Vagina (tissue), 2 donors: ENCODE measurements around the gene PTPRN2. TPM values are rescaled to one million over a fixed set of nuclear protein-coding genes. Genes with fewer than 3 reads are reported as not detected.

ENCODE experiments used
- DNase-seq, 2 donors: peaks; one replicate each; pipeline ENCODE4 v3.0.0-alpha.2; 2017; ENCODE audit errors: extremely low spot score in 2 of 2
- H3K27ac ChIP-seq: fragments of 200-600 bp; sonication (generic); one replicate; pipeline ENCODE4 v1.5.1; 2019
- H3K27me3 ChIP-seq: fragments of 200-600 bp; sonication (generic); one replicate; pipeline ENCODE4 v1.5.1; 2019
- H3K36me3 ChIP-seq, 2 donors: fragments of 200-600 bp; sonication (generic); one replicate each; pipeline ENCODE4 v1.5.1; 2017 to 2019
- H3K4me1 ChIP-seq: fragments of 200-600 bp; sonication (generic); one replicate; pipeline ENCODE4 v1.5.1; 2019
- H3K4me3 ChIP-seq, 2 donors: fragments of 200-600 bp; sonication (generic); 1 replicate in 1 of 2; 2 replicates in 1 of 2; pipeline ENCODE4 v1.5.1; 2016 to 2019
- H3K9me3 ChIP-seq: fragments of 200-600 bp; sonication (generic); one replicate; pipeline ENCODE4 v1.5.1; 2019
- POLR2A ChIP-seq, 2 donors: fragments of 450-650 bp; IDR thresholded peaks; one replicate each; pipeline ENCODE4 v1.6.1; 2017; ENCODE audit warnings: antibody characterized with exemption in 2 of 2, mild to moderate bottlenecking in 2 of 2, moderate library complexity in 2 of 2
- POLR2AphosphoS5 ChIP-seq, 2 donors: sonication (generic); formaldehyde crosslinking; IDR thresholded peaks; one replicate each; pipeline ENCODE4 v1.9.0; 2017; ENCODE audit warnings: antibody characterized with exemption in 2 of 2, mild to moderate bottlenecking in 2 of 2, low read depth in 1 of 2; ENCODE audit not compliant: insufficient read depth in 1 of 2
- intact Hi-C: fragments of 100-400 bp; cut with DNase I; formaldehyde crosslinking; loops from one replicate; pipeline ENCODE4 v1.15.1; 2023
- total RNA-seq: library from RNA; depleted of rRNA; stranded (reverse); fragments of >200 nt; gene quantifications from one replicate; pipeline ENCODE4 v1.2.3, GENCODE V29; 2016
- TF ChIP-seq, protein P1 (sequence below), 3 experiments: fragments of 450-650 bp in 2 of 3; fragments of 200-600 bp in 1 of 3; sonication (generic) in 1 of 3; IDR thresholded peaks; one replicate each; pipeline ENCODE4 v1.5.1; 2017 to 2019; ENCODE audit warnings: antibody characterized with exemption in 3 of 3, mild to moderate bottlenecking in 2 of 3, moderate library complexity in 2 of 3

The PTPRN2 gene
- total RNA-seq, 1 donor from 2014 or later: 7.4 TPM

DNA sequence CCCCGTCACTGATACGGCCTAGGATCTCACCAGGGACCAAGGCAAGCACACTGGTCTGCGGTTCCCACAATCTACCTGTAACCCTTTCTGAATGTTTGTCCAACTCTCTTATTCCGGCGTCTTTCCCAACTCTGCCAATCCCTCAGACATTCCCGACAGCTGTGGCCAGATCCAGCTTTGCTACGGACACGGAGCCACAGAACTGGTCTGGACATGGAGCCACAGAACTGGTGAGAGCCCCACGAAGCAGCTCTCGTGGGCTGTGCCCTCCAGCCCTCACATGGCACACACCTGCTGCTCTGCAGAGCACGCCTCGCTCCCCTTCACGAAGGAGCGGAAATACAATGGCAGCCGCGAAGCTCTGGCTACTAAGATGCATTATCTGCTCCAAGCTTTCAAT is 874.0 kb downstream of the PTPRN2 start:
- no peak overlapping the region for H3K4me3 ChIP-seq
- no peak overlapping the region for H3K27ac ChIP-seq
- H3K36me3 ChIP-seq: no peaks in the 10 kb centered on the region
- DNase-seq: no peak
- H3K9me3 ChIP-seq: no peaks in the 10 kb centered on the region
- no peaks in the 10 kb centered on the region for H3K4me1 ChIP-seq
- intact Hi-C loops: no loop called here
- no peaks in the 10 kb centered on the region for H3K27me3 ChIP-seq
- TF ChIP-seq, protein P1, sequence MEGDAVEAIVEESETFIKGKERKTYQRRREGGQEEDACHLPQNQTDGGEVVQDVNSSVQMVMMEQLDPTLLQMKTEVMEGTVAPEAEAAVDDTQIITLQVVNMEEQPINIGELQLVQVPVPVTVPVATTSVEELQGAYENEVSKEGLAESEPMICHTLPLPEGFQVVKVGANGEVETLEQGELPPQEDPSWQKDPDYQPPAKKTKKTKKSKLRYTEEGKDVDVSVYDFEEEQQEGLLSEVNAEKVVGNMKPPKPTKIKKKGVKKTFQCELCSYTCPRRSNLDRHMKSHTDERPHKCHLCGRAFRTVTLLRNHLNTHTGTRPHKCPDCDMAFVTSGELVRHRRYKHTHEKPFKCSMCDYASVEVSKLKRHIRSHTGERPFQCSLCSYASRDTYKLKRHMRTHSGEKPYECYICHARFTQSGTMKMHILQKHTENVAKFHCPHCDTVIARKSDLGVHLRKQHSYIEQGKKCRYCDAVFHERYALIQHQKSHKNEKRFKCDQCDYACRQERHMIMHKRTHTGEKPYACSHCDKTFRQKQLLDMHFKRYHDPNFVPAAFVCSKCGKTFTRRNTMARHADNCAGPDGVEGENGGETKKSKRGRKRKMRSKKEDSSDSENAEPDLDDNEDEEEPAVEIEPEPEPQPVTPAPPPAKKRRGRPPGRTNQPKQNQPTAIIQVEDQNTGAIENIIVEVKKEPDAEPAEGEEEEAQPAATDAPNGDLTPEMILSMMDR (IDR thresholded peaks at IDR 0.05): no peak
- TF ChIP-seq POLR2A (IDR thresholded peaks at IDR 0.05) (no peak), POLR2AphosphoS5 (IDR thresholded peaks at IDR 0.05; ENCODE audit: insufficient read depth in 1 of 2, low read depth in 1 of 2) (no peak)

DNA sequence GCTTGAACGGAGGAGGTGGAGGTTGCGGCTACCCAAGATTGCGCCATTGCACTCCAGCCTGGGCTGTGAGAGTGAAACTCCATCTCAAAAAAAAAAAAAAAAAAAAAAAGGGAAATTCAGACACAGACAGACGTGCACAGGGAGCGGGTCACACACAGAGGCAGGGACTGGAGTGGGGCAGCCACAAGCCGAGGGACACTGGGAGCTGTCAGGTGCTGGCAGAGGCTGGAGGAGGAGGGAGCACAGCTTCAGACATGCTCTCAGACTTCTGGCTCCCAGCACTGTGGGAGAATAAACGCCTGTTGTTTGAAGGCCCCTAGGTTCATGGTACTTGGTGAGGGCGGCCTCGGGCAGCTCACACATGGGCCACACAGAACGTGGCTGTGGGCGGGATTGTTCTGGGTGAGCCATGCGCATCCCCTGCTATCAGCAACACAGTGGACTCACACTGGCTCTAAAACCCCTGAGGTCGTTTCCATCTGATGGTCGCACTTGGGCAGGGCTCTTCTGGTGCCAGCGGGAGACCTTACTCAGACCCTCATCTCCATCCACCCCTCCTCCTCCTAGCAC is 874.9 kb downstream of the PTPRN2 start:
- H3K4me3 ChIP-seq: no peak overlapping the region
- H3K9me3 ChIP-seq: no peaks in the 10 kb centered on the region
- intact Hi-C loops: no loop called here
- no peaks in the 10 kb centered on the region for H3K4me1 ChIP-seq
- no peak overlapping the region for H3K27ac ChIP-seq
- H3K36me3 ChIP-seq: no peaks in the 10 kb centered on the region
- no peak for DNase-seq
- TF ChIP-seq POLR2AphosphoS5 (IDR thresholded peaks at IDR 0.05; ENCODE audit: insufficient read depth in 1 of 2, low read depth in 1 of 2) (no peak), POLR2A (IDR thresholded peaks at IDR 0.05) (no peak)
- TF ChIP-seq, protein P1 (IDR thresholded peaks at IDR 0.05): no peak
- H3K27me3 ChIP-seq: no peaks in the 10 kb centered on the region

DNA sequence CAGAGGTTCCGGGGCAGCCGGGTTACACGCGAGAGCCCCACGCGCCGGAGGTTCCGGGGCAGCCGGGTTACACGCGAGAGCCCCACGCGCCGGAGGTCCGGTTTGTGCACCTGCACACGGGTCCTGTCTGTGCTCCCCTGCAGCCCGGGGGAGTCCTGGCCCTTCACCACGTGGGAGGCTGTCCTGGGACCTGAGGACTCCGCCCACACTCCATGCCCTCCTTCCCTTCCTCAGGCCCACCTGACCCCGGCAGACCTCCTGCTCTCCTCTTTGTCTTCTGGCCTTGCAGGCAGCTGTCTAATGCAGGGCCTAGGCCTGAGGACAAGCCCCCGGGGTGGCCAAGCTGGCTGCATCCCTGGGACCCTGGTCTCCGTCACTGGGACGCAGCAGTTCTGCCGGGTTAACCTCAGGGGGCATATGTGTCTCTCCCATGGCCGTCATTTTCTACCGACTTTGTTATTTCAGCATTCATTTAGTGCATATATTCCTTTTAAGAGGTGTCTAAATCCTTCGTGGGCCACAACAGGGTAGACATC is 876.2 kb downstream of the PTPRN2 start:
- Histone ChIP-seq H3K9me3 (no peaks in the 10 kb centered on the region), H3K4me3 (no peak overlapping the region), H3K27ac (no peak overlapping the region), H3K36me3 (no peaks in the 10 kb centered on the region), H3K4me1 (no peaks in the 10 kb centered on the region), H3K27me3 (no peaks in the 10 kb centered on the region)
- DNase-seq: no peak
- TF ChIP-seq, protein P1 (IDR thresholded peaks at IDR 0.05): no peak
- TF ChIP-seq POLR2AphosphoS5 (IDR thresholded peaks at IDR 0.05; ENCODE audit: insufficient read depth in 1 of 2, low read depth in 1 of 2): no peak
- no peak for TF ChIP-seq POLR2A (IDR thresholded peaks at IDR 0.05)
- intact Hi-C loops: no loop called here

DNA sequence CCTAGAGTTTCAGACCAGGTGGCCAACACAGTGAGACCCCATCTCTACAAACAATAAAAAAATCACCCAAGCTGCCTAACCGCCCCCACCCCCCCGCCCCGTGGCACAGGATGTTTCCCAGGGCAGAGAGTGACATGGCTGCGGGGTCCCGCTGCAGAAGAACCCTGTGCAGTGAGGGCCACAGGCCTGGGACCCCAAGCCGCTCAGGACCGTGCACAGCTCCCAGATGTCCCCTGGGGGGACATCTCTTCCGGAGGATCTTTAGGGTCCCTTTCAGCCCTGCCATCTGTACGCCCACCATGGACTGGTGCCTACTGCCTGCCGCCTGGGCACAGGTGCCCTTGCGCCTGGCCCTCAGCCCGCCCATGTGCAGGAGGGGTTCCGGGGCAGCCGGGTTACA is 877.2 kb downstream of the PTPRN2 start:
- Histone ChIP-seq H3K27ac (no peak overlapping the region), H3K27me3 (no peaks in the 10 kb centered on the region), H3K9me3 (no peaks in the 10 kb centered on the region), H3K4me1 (no peaks in the 10 kb centered on the region), H3K4me3 (no peak overlapping the region), H3K36me3 (no peaks in the 10 kb centered on the region)
- no peak for DNase-seq
- no peak for TF ChIP-seq POLR2AphosphoS5 (IDR thresholded peaks at IDR 0.05; ENCODE audit: insufficient read depth in 1 of 2, low read depth in 1 of 2)
- TF ChIP-seq, protein P1 (IDR thresholded peaks at IDR 0.05): no peak
- no peak for TF ChIP-seq POLR2A (IDR thresholded peaks at IDR 0.05)
- intact Hi-C loops: no loop called here

DNA sequence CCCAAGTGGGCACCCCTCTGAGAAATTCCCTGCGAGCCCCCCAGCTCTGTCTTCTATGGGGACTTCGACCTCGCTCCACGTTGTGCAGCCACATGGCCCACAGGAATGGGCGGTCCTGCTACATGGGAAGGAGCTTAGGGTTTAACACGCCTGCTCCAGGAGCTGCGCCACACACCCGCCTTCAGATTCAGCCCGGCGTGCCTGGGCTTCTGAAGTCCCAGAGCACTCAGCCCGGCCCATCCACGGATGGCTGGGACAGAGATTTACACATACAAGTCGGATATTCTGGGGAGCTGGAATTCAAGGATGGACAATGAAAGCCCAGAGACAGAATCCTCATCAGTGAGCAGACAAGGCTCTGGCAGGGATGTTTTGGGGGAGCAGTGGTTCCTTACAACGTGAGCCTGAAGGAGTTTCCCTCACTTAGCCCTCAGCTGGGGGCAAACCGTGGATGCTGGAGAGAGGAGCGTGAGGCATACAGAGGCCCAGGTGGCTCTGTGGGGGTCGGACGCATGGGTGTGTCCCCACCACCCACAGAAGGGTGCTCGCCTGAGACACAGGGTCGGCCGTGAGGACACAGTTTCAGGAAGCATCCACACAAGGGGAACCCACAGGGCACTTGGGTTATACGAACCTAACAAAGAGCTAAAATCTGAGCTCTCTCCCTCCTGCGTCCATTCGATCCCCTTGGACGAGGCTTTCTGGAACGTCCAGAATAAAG is 877.9 kb downstream of the PTPRN2 start:
- TF ChIP-seq, protein P1 (IDR thresholded peaks at IDR 0.05): no peak
- TF ChIP-seq POLR2AphosphoS5 (IDR thresholded peaks at IDR 0.05; ENCODE audit: insufficient read depth in 1 of 2, low read depth in 1 of 2) (no peak), POLR2A (IDR thresholded peaks at IDR 0.05) (no peak)
- Histone ChIP-seq H3K27ac (no peak overlapping the region), H3K4me1 (no peaks in the 10 kb centered on the region), H3K36me3 (no peaks in the 10 kb centered on the region), H3K9me3 (no peaks in the 10 kb centered on the region), H3K27me3 (no peaks in the 10 kb centered on the region), H3K4me3 (no peak overlapping the region)
- intact Hi-C loops: no loop called here
- DNase-seq: no peak
